HCT116 (cell line): ENCODE results near the gene MLH1. TPM values are rescaled to one million over a fixed set of nuclear protein-coding genes. Genes with fewer than 3 reads are reported as not detected.

Experiments used
- ATAC-seq: fragments of 200-7000 bp; cut with Tn5 transposase; 2 replicates; pipeline ENCODE4 v1.9.1; 2020; ENCODE audit warnings: mild to moderate bottlenecking, moderate library complexity
- BruUV-seq: library from RNA; stranded (reverse); fragments of 400-500 nt; replicated peaks from 2 replicates; lab custom pipeline; 2021; lab: Mats Ljungman, UMichigan
- CTCF ChIA-PET: fragments of 300-600 bp; sonication (Branson Sonifier 250); formaldehyde crosslinking; loops from one replicate; lab custom pipeline; 2021; ENCODE audit warnings: antibody characterized with exemption; lab: Charles Lee
- POLR2A ChIA-PET: fragments of 300-600, 350-600 bp; sonication (Branson Sonifier 250); formaldehyde crosslinking; loops from one replicate; lab custom pipeline; 2021; ENCODE audit warnings: antibody characterized with exemption; lab: Charles Lee
- RAD21 ChIA-PET, 2 experiments: fragments of 300-600 bp; sonication (Branson Sonifier 250); formaldehyde crosslinking; loops; one replicate each; lab custom pipeline; 2023; ENCODE audit warnings: low total read pairs in 2 of 2; ENCODE audit not compliant: uncharacterized antibody in 2 of 2, unreplicated experiment in 2 of 2, low non-redundant PET in 1 of 2; lab: Charles Lee
- DNase-seq: peaks from one replicate; pipeline ENCODE4 v3.0.0-alpha.2; 2010; ENCODE audit warnings: low read depth, low spot score
- H2AFZ ChIP-seq: fragments of 200-600 bp; shearing (Covaris generic), sonication (generic); 2 replicates; pipeline ENCODE4 v1.6.1; 2017; ENCODE audit warnings: low read depth, mixed run types, mixed read lengths, antibody characterized with exemption, low read length; ENCODE audit not compliant: poor library complexity, severe bottlenecking
- H3K27ac ChIP-seq: 2 replicates; pipeline ENCODE4 v1.5.1; 2012; ENCODE audit warnings: low read depth, low read length
- H3K27me3 ChIP-seq: fragments of 200-600 bp; sonication (generic); 2 replicates; pipeline ENCODE4 v1.6.1; 2016; ENCODE audit warnings: mixed run types, low read length, mixed read lengths; ENCODE audit not compliant: insufficient read depth
- H3K36me3 ChIP-seq, 2 experiments: fragments of 200-500 bp in 1 of 2; fragments of 200-600 bp in 1 of 2; sonication (Bioruptor generic) in 1 of 2; sonication (generic) in 1 of 2; 2 replicates each; pipeline versions ENCODE4 v1.5.1 to v1.6.1; 2014 to 2016; ENCODE audit warnings: low read length in 2 of 2, inconsistent platforms in 1 of 2, mixed read lengths in 1 of 2, mixed run types in 1 of 2; ENCODE audit not compliant: insufficient read depth in 2 of 2, control insufficient read depth in 1 of 2
- H3K4me1 ChIP-seq, 2 experiments: fragments of 200-600 bp in 1 of 2; sonication (generic) in 1 of 2; 2 replicates each; pipeline versions ENCODE4 v1.5.1 to v1.6.1; 2012 to 2017; ENCODE audit warnings: low read length in 2 of 2, inconsistent platforms in 1 of 2, mild to moderate bottlenecking in 1 of 2, mixed read lengths in 1 of 2, mixed run types in 1 of 2, moderate library complexity in 1 of 2; ENCODE audit not compliant: insufficient read depth in 2 of 2, control insufficient read depth in 1 of 2
- H3K4me2 ChIP-seq: fragments of 200-600 bp; sonication (generic); 2 replicates; pipeline ENCODE4 v1.6.1; 2017; ENCODE audit warnings: mixed run types, low read length, mixed read lengths
- H3K4me3 ChIP-seq, 2 experiments: fragments of 200-600 bp in 1 of 2; sonication (generic) in 1 of 2; replicated peaks in 1 of 2; 2 replicates each; pipeline ENCODE4 v1.5.1; 2011 to 2016; ENCODE audit warnings: low read length in 2 of 2, control low read depth in 1 of 2, low read depth in 1 of 2, mild to moderate bottlenecking in 1 of 2, mixed read lengths in 1 of 2, mixed run types in 1 of 2
- H3K79me2 ChIP-seq: fragments of 200-600 bp; sonication (generic); 2 replicates; pipeline ENCODE4 v1.6.1; 2017; ENCODE audit warnings: mild to moderate bottlenecking, mixed run types, low read length, moderate library complexity, mixed read lengths; ENCODE audit not compliant: insufficient read depth
- H3K9ac ChIP-seq: fragments of 200-600 bp; sonication (generic); 2 replicates; pipeline ENCODE4 v1.6.1; 2016; ENCODE audit warnings: low read length, mixed read lengths
- H3K9me2 ChIP-seq: fragments of 200-600 bp; sonication (generic), shearing (Covaris generic); 2 replicates; pipeline ENCODE4 v1.6.1; 2017; ENCODE audit warnings: mixed run types, mild to moderate bottlenecking, moderate library complexity; ENCODE audit not compliant: insufficient read depth
- H3K9me3 ChIP-seq, 2 experiments: fragments of 200-500 bp in 1 of 2; fragments of 200-600 bp in 1 of 2; sonication (Bioruptor generic) in 1 of 2; sonication (generic) in 1 of 2; 2 replicates each; pipeline ENCODE4 v1.6.1; 2014 to 2017; ENCODE audit warnings: low read length in 2 of 2, mixed read lengths in 2 of 2, inconsistent platforms in 1 of 2, low read depth in 1 of 2, mild to moderate bottlenecking in 1 of 2, mixed run types in 1 of 2, moderate library complexity in 1 of 2; ENCODE audit not compliant: control insufficient read depth in 1 of 2, insufficient read depth in 1 of 2
- H4K20me1 ChIP-seq: fragments of 200-600 bp; sonication (generic), shearing (Covaris generic); 2 replicates; pipeline ENCODE4 v1.6.1; 2017; ENCODE audit warnings: mixed run types, mild to moderate bottlenecking, moderate library complexity; ENCODE audit not compliant: insufficient read depth
- ATF3 ChIP-seq: IDR thresholded peaks from 2 replicates; pipeline ENCODE4 v1.6.1; 2012
- CTCF ChIP-seq, 3 experiments: fragments of 200-600 bp in 1 of 3; sonication (generic) in 1 of 3; IDR thresholded peaks in 2 of 3; conservative IDR thresholded peaks in 1 of 3; 2 replicates each; pipeline ENCODE4 v1.5.1; 2012 to 2017; ENCODE audit warnings: low read depth in 2 of 3, low read length in 2 of 3, antibody characterized with exemption in 1 of 3, borderline replicate concordance in 1 of 3, control low read depth in 1 of 3, mild to moderate bottlenecking in 1 of 3, mixed read lengths in 1 of 3, mixed run types in 1 of 3, moderate library complexity in 1 of 3; ENCODE audit not compliant: insufficient read depth in 1 of 3
- EGR1 ChIP-seq: IDR thresholded peaks from 2 replicates; pipeline ENCODE4 v1.6.1; 2012; ENCODE audit warnings: low read depth
- ELF1 ChIP-seq: IDR thresholded peaks from 2 replicates; pipeline ENCODE4 v1.6.1; 2012; ENCODE audit warnings: low read depth, borderline replicate concordance
- EZH2phosphoT487 ChIP-seq: fragments of 200-600 bp; IDR thresholded peaks from 2 replicates; pipeline ENCODE4 v1.6.1; 2018; ENCODE audit warnings: antibody characterized with exemption, borderline replicate concordance
- FOSL1 ChIP-seq: IDR thresholded peaks from 2 replicates; pipeline ENCODE4 v1.6.1; 2012; ENCODE audit warnings: low read depth
- JUND ChIP-seq: IDR thresholded peaks from 2 replicates; pipeline ENCODE4 v1.6.1; 2012
- POLR2A ChIP-seq: IDR thresholded peaks from 2 replicates; pipeline ENCODE4 v1.7.0; 2011; ENCODE audit warnings: borderline replicate concordance; ENCODE audit not compliant: insufficient read depth, insufficient read length; ENCODE audit errors: extremely low read depth
- RAD21 ChIP-seq: IDR thresholded peaks from 2 replicates; pipeline ENCODE4 v1.6.1; 2012; ENCODE audit warnings: low read depth, mild to moderate bottlenecking
- REST ChIP-seq: IDR thresholded peaks from 2 replicates; pipeline ENCODE4 v1.6.1; 2012; ENCODE audit warnings: low read depth
- SRF ChIP-seq: IDR thresholded peaks from 2 replicates; pipeline ENCODE4 v1.6.1; 2012; ENCODE audit warnings: low read depth
- ZFX ChIP-seq: fragments of 450-650 bp; IDR thresholded peaks from 2 replicates; pipeline ENCODE4 v1.6.1; 2017
- ZNF274 ChIP-seq: fragments of 200-500 bp; sonication (Bioruptor generic); IDR thresholded peaks from 2 replicates; pipeline ENCODE4 v1.6.1; 2014; ENCODE audit warnings: mild to moderate bottlenecking, low read depth, low read length, inconsistent platforms
- intact Hi-C: fragments of 100-400 bp; cut with micrococcal nuclease; formaldehyde crosslinking; loops from 2 replicates; pipeline ENCODE4 v1.10.0; 2022
- total RNA-seq: library from RNA; stranded (reverse); gene quantifications from one replicate; pipeline ENCODE4 v1.2.1, GENCODE V29; 2021; ENCODE audit not compliant: unreplicated experiment

The MLH1 gene
- total RNA-seq, 1 experiment from 2014 or later: 9.6 TPM

GRCh38 chr3:37053337-37053736 is 60.0 kb downstream of the MLH1 start:
- RAD21 ChIA-PET: no interaction called here
- Histone ChIP-seq H3K9me2 (no peaks in the 10 kb centered on the region), H3K27me3 (no peaks in the 10 kb centered on the region), H4K20me1 (no peaks in the 10 kb centered on the region), H3K4me2 (no peak overlapping the region; the same call in 1 of the 2 replicates), H2AFZ (no peak overlapping the region), H3K9me3 (no peaks in the 10 kb centered on the region), H3K27ac (no peak overlapping the region), H3K4me3 (no peak overlapping the region), H3K79me2 (no peaks in the 10 kb centered on the region), H3K36me3 (peaks cover 23 to 42% of the 10 kb centered on the region in 2 experiments), H3K9ac (no peak overlapping the region), H3K4me1 (peaks cover 15 to 28% of the 10 kb centered on the region in 2 experiments)
- intact Hi-C loops: no loop called here
- CTCF ChIA-PET: no interaction called here
- ATAC-seq (no peak), DNase-seq (no peak)
- BruUV-seq: TSS peak; percentile 53
- POLR2A ChIA-PET: no interaction called here
- TF ChIP-seq RAD21: no peak
- no peak for TF ChIP-seq ATF3
- TF ChIP-seq ELF1: no peak
- no peak for TF ChIP-seq SRF
- no peak for TF ChIP-seq EZH2phosphoT487
- no peak for TF ChIP-seq ZFX
- no peak for TF ChIP-seq REST
- no peak for TF ChIP-seq CTCF (IDR thresholded peaks at IDR 0.05 in 2 of 3, conservative IDR thresholded peaks at IDR 0.05 in 1 of 3; ENCODE audit: borderline replicate concordance in 1 of 3, insufficient read depth in 1 of 3, low read depth in 2 of 3, low read length in 2 of 3)
- no peak for TF ChIP-seq JUND
- TF ChIP-seq ZNF274: no peak
- no peak for TF ChIP-seq EGR1
- no peak for TF ChIP-seq POLR2A
- TF ChIP-seq FOSL1: no peak
